ENCODE data around the gene SOX12. TPM values are rescaled to one million over a fixed set of nuclear protein-coding genes. Genes with fewer than 3 reads are reported as not detected.

Gene SOX12
- polyA plus RNA-seq, 3 donors = 0.03 to 0.51 (median 0.12) TPM

DNA sequence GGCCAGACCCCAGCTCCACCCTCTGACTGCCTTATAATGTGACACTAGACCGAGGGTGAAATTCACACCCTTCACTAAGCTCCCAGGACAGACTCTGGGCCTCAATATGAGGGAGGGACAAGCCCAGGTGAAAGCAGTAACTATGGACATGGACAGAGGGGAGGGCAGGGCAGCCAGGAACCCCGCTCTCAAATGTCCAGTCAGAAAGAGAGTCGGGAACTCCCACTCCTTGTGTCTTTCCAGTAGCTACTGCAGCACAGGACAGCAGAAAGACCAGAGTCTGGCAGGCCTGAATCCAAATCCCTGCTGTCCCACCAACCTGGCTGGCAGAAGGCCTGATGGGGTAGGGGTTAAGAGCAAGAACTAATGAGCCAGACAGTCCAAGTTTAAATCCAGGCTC is 41.2 kb upstream of the SOX12 start:
- peaks cover 2% of the 10 kb centered on the region for H3K4me1 Mint-ChIP-seq
- DNase-seq = no peak
- peaks cover 5 to 8% of the 10 kb centered on the region in 2 donors for H3K36me3 Mint-ChIP-seq
- TF ChIP-seq CTCF (IDR thresholded peaks at IDR 0.05) = no peak
- no peaks in the 10 kb centered on the region for H3K9me3 ChIP-seq (replicated peaks in 1 of 2; ENCODE audit: control insufficient read depth in 1 of 2, insufficient read depth in 1 of 2, low read length in 2 of 2)
- no peaks in the 10 kb centered on the region for H3K36me3 ChIP-seq (replicated peaks in 1 of 2; ENCODE audit: control insufficient read depth in 1 of 2, insufficient read depth in 2 of 2, low read length in 2 of 2)
- no peaks in the 10 kb centered on the region for H3K27me3 ChIP-seq (ENCODE audit: control insufficient read depth in 2 of 2, insufficient read depth in 2 of 2, low read length in 2 of 2)
- no peak overlapping the region for H3K27ac ChIP-seq (ENCODE audit: low read depth in 1 of 2, low read length in 2 of 2)
- no CpG with 5 or more reads among the region's 3 CpGs for WGBS (ENCODE audit: insufficient coverage)
- no peak overlapping the region for H3K4me3 ChIP-seq (replicated peaks in 1 of 3; ENCODE audit: low read depth in 2 of 3, low read length in 3 of 3)
- no peaks in the 10 kb centered on the region for H4K20me1 ChIP-seq (ENCODE audit: insufficient read depth, low read length)
- no peaks in the 10 kb centered on the region for H3K79me2 ChIP-seq (ENCODE audit: insufficient read depth, low read length)
- H3K9me3 Mint-ChIP-seq = peaks cover 0 to 2% (median under 1%) of the 10 kb centered on the region in 7 donors
- H3K4me3 Mint-ChIP-seq = no peak overlapping the region
- no peak overlapping the region for H2AFZ ChIP-seq (ENCODE audit: insufficient read depth, low read depth, low read length, poor library complexity, severe bottlenecking)
- peaks cover 0 to 3% (median 0%) of the 10 kb centered on the region in 3 donors for H3K27me3 Mint-ChIP-seq (ENCODE audit: low read depth in 3 of 3)
- intact Hi-C loops (cut with micrococcal nuclease) = no loop called here
- no peak overlapping the region for H3K27ac Mint-ChIP-seq
- no peak overlapping the region for H3K4me2 ChIP-seq (replicated peaks; ENCODE audit: extremely low read depth, low read length, poor library complexity, severe bottlenecking)
- no peak overlapping the region for H3K9ac ChIP-seq (ENCODE audit: insufficient read depth, low read length, poor library complexity, severe bottlenecking)
- H3K4me1 ChIP-seq (ENCODE audit: control insufficient read depth in 1 of 2, insufficient read depth in 2 of 2, low read length in 2 of 2) = no peaks in the 10 kb centered on the region

DNA sequence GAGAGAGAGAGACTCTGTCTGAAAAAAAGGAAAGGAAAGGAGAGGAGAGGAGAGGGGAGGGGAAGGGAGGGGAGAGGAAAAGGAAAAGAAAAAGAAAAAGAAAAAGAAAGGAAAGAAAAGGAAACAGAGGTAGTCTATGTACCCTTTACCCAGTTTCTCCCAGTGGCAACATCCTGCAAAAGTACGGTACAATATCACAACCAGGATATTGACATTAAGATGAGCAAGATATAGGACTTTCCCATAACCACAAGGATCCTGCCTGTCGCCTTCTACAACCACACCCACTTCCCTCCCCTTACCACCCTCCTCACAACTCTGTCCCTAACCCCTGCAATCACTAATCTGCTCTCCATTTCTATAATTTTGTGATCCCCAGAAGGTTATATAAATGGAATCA is 38.8 kb upstream of the SOX12 start:
- H3K4me3 ChIP-seq (replicated peaks in 1 of 3; ENCODE audit: low read depth in 2 of 3, low read length in 3 of 3) = no peak overlapping the region
- H3K4me3 Mint-ChIP-seq = no peak overlapping the region
- no peak overlapping the region for H3K27ac Mint-ChIP-seq
- H3K36me3 Mint-ChIP-seq = peaks cover 4 to 5% of the 10 kb centered on the region in 2 donors
- peaks cover 3% of the 10 kb centered on the region for H3K79me2 ChIP-seq (ENCODE audit: insufficient read depth, low read length)
- peaks cover 16 to 18% of the 10 kb centered on the region in 2 donors for H3K4me1 ChIP-seq (ENCODE audit: control insufficient read depth in 1 of 2, insufficient read depth in 2 of 2, low read length in 2 of 2)
- no peaks in the 10 kb centered on the region for H3K9me3 ChIP-seq (replicated peaks in 1 of 2; ENCODE audit: control insufficient read depth in 1 of 2, insufficient read depth in 1 of 2, low read length in 2 of 2)
- H3K4me2 ChIP-seq (replicated peaks; ENCODE audit: extremely low read depth, low read length, poor library complexity, severe bottlenecking) = no peak overlapping the region
- peaks cover 0 to 3% (median 0%) of the 10 kb centered on the region in 3 donors for H3K27me3 Mint-ChIP-seq (ENCODE audit: low read depth in 3 of 3)
- no peak for DNase-seq
- H2AFZ ChIP-seq (ENCODE audit: insufficient read depth, low read depth, low read length, poor library complexity, severe bottlenecking) = no peak overlapping the region
- TF ChIP-seq CTCF (IDR thresholded peaks at IDR 0.05) = no peak
- H3K27me3 ChIP-seq (ENCODE audit: control insufficient read depth in 2 of 2, insufficient read depth in 2 of 2, low read length in 2 of 2) = no peaks in the 10 kb centered on the region
- no peaks in the 10 kb centered on the region for H3K36me3 ChIP-seq (replicated peaks in 1 of 2; ENCODE audit: control insufficient read depth in 1 of 2, insufficient read depth in 2 of 2, low read length in 2 of 2)
- no peak overlapping the region for H3K9ac ChIP-seq (ENCODE audit: insufficient read depth, low read length, poor library complexity, severe bottlenecking)
- intact Hi-C loops (cut with micrococcal nuclease) = no loop called here
- WGBS (ENCODE audit: insufficient coverage) = 30% methylated on average over 2 of the region's 2 CpGs
- H4K20me1 ChIP-seq (ENCODE audit: insufficient read depth, low read length) = no peaks in the 10 kb centered on the region
- H3K9me3 Mint-ChIP-seq = peaks cover 0 to 5% (median 0%) of the 10 kb centered on the region in 7 donors
- no peak overlapping the region for H3K27ac ChIP-seq (ENCODE audit: low read depth in 1 of 2, low read length in 2 of 2)
- peaks cover 10% of the 10 kb centered on the region for H3K4me1 Mint-ChIP-seq
